GM18951 (cell line): ENCODE measurements around the gene GCGR.

ENCODE experiments used
- POLR2A ChIP-seq: IDR thresholded peaks from 4 replicates; pipeline ENCODE4 v1.6.1; 2011; ENCODE audit warnings: mild to moderate bottlenecking; ENCODE audit not compliant: insufficient read length, insufficient read depth; ENCODE audit errors: extremely low read depth
- in situ Hi-C: fragments of 300-500 bp; cut with MboI; formaldehyde crosslinking; loops from one replicate; pipeline ENCODE4 v1.12.0; 2022; ENCODE audit warnings: low sequenced_read_pairs, mixed read lengths, inconsistent platforms; ENCODE audit not compliant: unreplicated experiment

The GCGR gene

DNA sequence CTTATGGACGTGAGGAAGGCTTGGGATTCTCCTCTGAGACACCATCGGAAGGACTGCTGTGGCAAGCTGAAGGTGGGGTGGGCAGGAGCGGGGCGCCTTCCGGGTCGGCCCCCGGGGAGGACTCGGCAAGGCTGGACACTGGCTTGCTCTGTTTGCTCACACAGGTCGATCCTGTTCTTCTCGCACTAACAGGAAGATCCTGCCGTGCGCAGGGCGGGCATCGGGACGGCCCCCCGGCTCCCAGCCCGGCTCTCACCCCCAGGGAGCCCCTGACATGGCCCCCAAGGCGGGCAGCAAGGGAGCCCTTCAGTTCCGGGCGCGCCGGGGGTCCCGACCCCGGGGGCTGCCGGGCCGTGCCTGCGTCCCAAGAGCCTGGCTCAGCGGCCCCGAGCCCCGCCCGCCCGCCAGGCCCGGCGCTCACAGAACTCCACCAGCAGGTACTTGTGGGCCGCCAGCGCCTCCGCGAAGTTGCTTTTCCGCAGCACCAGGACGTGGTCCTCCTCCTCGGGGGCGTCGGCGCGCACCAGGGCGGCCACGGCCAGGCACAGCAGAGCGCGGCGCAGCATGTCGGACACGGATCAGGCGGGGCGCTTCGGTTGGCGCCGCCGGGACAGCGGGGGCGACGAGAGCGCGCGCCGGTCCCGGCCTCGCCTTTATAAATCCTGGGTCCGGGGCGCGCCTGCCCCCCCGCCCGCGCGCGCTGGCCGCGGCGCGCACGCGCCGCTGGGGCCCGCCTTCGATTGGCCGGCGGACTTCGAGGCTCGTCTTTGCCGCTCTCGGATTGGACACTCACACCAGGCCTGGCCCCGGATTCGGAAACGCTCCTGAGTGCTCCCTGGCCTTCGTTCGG lies 56.2 kb downstream of the GCGR start, which contains the start of gene P4HB:
TSS of gene P4HB (minus strand) at position 630 of the 850 bp plus-strand sequence. CDS start at position 566, 64 bp downstream.
- in situ Hi-C loops: no loop called here
- peak; percentile 98 for TF ChIP-seq POLR2A

DNA sequence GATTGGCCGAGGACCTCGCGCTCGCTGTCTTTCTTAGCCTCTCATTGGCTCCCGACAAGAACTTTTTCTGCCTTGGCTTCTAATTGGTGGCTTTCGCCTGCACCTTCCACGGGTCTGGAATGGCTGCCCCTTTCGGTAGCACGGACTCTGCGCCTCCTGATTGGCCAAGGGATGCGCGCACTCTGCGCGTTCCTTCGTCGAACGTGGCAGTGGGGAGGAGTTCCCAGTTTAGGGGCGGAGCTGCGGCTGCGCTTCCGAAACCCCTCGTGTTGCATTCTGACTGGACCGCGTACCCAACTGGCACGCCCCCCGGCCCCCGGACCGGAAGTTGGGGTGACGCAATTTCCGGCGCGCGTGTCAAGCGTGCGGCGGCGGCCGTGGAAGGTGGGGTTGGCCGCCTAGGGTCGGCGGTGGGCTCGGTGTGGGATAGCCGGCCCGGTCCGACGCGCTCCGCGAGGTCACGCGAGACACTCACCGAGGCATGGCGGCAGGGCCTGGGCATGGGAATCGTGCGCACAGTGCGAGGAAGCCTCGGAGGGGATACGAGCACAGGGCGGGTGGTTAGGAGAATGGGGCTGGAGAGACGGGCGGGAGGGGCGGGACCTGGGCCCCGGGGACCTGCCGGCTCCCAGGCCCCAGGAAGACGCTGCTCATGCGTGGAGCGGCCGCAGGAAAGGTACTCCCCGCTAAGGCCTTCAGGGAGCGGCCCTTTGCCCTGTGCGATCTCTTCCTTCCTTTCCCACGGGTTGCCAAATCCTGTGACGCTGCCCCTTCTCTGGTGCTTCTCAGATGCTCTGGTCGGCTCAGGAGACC lies 57.0 kb downstream of the GCGR start:
- peak; percentile 95 for TF ChIP-seq POLR2A
- in situ Hi-C loops: no loop called here

DNA sequence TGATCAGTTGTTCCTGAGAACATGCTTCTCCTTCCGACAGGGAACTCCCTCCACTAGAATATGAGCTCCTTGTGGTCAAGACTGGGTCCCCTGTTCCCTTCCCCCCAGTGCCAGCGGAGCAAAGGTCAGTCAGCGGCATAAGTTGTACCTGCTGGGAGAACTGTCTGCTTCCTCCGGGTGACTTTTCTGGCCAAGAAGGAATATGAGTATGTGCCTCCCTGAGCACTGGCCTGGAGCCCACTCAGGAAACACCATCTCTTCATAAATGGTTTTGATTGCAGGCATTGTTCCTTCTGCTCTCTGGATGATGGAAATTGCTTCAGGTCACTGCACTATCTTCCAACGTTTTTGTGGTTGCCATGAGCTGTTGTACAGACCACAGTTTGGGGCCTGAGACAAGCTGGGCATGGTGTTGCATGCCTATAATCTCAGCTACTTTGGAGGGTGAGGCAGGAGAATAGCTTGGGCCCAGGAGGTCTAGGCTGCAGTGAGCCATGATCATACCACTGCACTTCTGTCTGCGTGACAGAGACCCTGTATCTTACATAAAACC lies 59.2 kb downstream of the GCGR start:
- in situ Hi-C loops: no loop called here
- no peak for TF ChIP-seq POLR2A
